GM21529 (cell line): ENCODE data around the gene IFI16.
A peak's percentile ranks its signal among the peaks of the same experiment; 100 is the strongest.

Experiments
- ATAC-seq: cut with Tn5 transposase; IDR thresholded peaks from one replicate; pipeline ENCODE4 v1.9.1; 2021; ENCODE audit not compliant: unreplicated experiment

Gene IFI16

GRCh38 chr1:159056069-159056698 lies 46.5 kb downstream of the IFI16 start:
- no peak for ATAC-seq

GRCh38 chr1:159058751-159059150 lies 49.0 kb downstream of the IFI16 start:
- ATAC-seq = no peak

- no peak for ATAC-seq
Observed at GRCh38 chr1:159065106-159065505, 55.4 kb downstream of the IFI16 start.

GRCh38 chr1:159066108-159066507 lies 56.4 kb downstream of the IFI16 start:
- no peak for ATAC-seq

GRCh38 chr1:159067699-159068621 lies 58.3 kb downstream of the IFI16 start:
- ATAC-seq = peak; percentile 81

GRCh38 chr1:159068886-159069285 lies 59.2 kb downstream of the IFI16 start:
- no peak for ATAC-seq

- ATAC-seq = no peak
Observed at GRCh38 chr1:159071970-159072582, 62.4 kb downstream of the IFI16 start.

GRCh38 chr1:159076438-159077119 lies 66.9 kb downstream of the IFI16 start, which contains the start of gene AIM2:
AIM2 (minus strand) TSS chr1:159076766; CDS start chr1:159073499, 3,267 bp downstream.
- peak; percentile 83 for ATAC-seq

GRCh38 chr1:159077120-159077961 lies 67.6 kb downstream of the IFI16 start:
- ATAC-seq = peak; percentile 66

GRCh38 chr1:159079525-159079924 lies 69.8 kb downstream of the IFI16 start:
- ATAC-seq = no peak

GRCh38 chr1:159081626-159082025 lies 71.9 kb downstream of the IFI16 start:
- no peak for ATAC-seq

GRCh38 chr1:159083013-159083412 lies 73.3 kb downstream of the IFI16 start:
- ATAC-seq = no peak

- no peak for ATAC-seq
Observed at GRCh38 chr1:159084152-159084551, 74.4 kb downstream of the IFI16 start.

- no peak for ATAC-seq
Observed at GRCh38 chr1:159084867-159085266, 75.2 kb downstream of the IFI16 start.

- no peak for ATAC-seq
Observed at GRCh38 chr1:159088050-159088449, 78.3 kb downstream of the IFI16 start.

GRCh38 chr1:159088546-159089183 lies 79.0 kb downstream of the IFI16 start:
- ATAC-seq = no peak

GRCh38 chr1:159089184-159089791 lies 79.6 kb downstream of the IFI16 start:
- peak; percentile 71 for ATAC-seq

- no peak for ATAC-seq
Observed at GRCh38 chr1:159090286-159091179, 80.8 kb downstream of the IFI16 start.
